NB4 (cell line): ENCODE measurements around the gene PEMT.

Source experiments
- DNase-seq: peaks from one replicate; pipeline ENCODE4 v3.0.0; 2010; ENCODE audit warnings: low read depth
- H3K4me3 ChIP-seq: one replicate; pipeline ENCODE4 v1.5.1; 2011; ENCODE audit warnings: mild to moderate bottlenecking, low read depth, low read length, moderate library complexity
- MYC ChIP-seq: IDR thresholded peaks from 2 replicates; pipeline ENCODE4 v1.6.1; 2011; ENCODE audit warnings: low read depth, low read length
- POLR2A ChIP-seq: IDR thresholded peaks from 2 replicates; pipeline ENCODE4 v1.6.1; 2011; ENCODE audit warnings: mild to moderate bottlenecking; ENCODE audit not compliant: insufficient read length; ENCODE audit errors: extremely low read depth
- TF ChIP-seq, protein P1 (sequence below): IDR thresholded peaks from one replicate; pipeline ENCODE4 v1.5.1; 2012; ENCODE audit warnings: low read depth, low read length
- TF ChIP-seq, protein P2 (sequence below): IDR thresholded peaks from 2 replicates; pipeline ENCODE4 v1.6.1; 2011; ENCODE audit warnings: low read depth, low read length

Gene PEMT

DNA sequence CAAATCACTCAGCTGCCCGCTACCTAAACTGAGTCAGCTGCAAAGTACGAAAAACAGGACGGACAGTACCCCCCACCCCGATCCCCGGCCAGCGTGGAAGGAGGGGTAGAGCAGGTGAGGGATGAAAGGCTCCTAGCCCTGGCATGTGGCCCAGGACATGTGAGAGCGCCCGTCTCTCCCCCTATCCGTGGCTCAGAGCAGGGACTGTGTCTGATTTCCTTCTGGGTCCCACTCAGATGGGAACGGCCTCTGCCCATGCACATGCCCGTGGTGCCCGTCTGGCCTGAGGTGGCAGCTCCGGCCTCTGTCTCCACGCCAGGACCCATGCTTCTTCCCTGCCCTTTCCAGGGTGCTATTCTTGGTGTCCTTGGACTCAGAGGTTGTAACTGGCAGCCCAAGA lies 65.1 kb downstream of the PEMT start:
- H3K4me3 ChIP-seq, result no peak overlapping the region
- no peak for DNase-seq
- TF ChIP-seq POLR2A (no peak), MYC (no peak)
- TF ChIP-seq, protein P1, sequence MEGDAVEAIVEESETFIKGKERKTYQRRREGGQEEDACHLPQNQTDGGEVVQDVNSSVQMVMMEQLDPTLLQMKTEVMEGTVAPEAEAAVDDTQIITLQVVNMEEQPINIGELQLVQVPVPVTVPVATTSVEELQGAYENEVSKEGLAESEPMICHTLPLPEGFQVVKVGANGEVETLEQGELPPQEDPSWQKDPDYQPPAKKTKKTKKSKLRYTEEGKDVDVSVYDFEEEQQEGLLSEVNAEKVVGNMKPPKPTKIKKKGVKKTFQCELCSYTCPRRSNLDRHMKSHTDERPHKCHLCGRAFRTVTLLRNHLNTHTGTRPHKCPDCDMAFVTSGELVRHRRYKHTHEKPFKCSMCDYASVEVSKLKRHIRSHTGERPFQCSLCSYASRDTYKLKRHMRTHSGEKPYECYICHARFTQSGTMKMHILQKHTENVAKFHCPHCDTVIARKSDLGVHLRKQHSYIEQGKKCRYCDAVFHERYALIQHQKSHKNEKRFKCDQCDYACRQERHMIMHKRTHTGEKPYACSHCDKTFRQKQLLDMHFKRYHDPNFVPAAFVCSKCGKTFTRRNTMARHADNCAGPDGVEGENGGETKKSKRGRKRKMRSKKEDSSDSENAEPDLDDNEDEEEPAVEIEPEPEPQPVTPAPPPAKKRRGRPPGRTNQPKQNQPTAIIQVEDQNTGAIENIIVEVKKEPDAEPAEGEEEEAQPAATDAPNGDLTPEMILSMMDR, result no peak
- TF ChIP-seq, protein P2, sequence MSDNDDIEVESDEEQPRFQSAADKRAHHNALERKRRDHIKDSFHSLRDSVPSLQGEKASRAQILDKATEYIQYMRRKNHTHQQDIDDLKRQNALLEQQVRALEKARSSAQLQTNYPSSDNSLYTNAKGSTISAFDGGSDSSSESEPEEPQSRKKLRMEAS, result no peak

DNA sequence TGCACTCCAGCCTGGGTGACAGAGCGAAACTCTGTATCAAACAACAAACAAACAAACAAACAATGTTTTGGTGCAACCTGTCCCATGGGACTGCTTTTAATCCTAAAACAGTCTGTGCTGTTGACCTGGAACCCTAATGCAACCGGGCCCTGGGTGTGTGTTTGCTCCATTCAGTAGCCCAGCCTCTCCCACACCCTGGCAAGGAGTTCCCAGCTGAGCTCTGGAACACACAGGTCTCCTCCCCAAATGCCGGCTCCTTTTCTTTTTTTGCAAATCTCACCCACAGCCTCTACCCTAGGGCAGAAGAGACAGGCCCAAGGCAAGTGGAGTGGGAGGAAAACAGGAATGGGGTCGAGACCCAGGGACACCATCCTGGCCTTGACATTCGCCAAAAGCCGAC lies 65.6 kb downstream of the PEMT start:
- TF ChIP-seq MYC (no peak), POLR2A (no peak)
- TF ChIP-seq, protein P2, result no peak
- TF ChIP-seq, protein P1, result no peak
- DNase-seq, result no peak
- no peak overlapping the region for H3K4me3 ChIP-seq

DNA sequence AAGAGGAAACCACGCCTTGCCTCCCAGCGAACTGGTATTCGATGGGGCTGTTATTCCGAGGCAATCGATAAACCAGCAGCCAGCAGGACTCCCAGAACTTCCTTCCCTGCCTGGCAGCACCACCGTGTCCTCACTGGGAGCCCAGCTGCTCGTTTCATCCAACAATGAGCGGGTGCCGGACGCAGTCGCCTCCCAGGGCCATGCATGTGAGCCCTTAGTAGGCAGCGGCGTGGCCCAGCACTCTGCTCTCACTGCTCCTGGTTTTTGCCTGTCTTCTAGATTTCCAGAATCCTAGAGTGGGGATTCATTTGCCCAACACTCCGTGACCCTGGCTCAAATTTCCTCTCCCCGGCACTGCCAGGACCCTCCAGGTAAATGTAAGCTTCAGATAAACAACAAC lies 66.2 kb downstream of the PEMT start:
- no peak for DNase-seq
- TF ChIP-seq, protein P1, result no peak
- TF ChIP-seq, protein P2, result no peak
- no peak for TF ChIP-seq MYC
- no peak for TF ChIP-seq POLR2A
- H3K4me3 ChIP-seq, result no peak overlapping the region

DNA sequence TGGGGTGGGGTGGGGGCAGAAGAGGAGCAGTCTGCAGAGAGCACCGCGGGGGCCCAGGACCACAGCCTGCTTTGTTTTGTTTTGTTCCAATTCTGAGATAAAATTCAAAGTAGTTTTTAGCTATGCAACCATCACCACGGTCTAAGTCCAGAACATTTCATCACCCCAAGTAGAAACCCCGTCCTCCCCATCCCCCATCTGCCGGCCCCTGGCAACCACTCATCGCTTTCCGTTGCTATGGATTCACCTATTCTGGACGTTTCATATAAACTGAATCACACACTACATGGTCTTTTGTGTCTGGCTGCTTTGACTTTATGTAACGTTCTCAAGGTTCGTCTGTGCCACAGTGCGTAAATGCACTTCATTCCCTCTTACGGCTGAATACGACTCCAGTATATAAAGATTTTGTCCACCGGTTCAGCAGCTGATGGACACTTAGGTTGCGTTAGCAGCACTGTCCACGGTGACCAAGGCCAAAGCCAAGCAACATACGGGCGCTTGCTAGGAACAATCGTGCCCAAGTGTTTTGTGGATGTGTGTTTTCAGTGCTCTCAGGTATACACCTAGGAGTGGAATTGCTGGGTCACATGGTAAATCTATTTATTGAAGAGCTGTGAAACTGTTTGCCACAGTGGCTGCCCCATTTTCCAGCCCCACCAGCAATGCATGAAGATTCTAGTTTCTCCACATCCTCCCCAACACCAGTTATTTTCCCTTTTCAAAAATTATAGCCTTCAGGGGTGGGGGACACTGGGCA lies 67.6 kb downstream of the PEMT start:
- H3K4me3 ChIP-seq, result no peak overlapping the region
- no peak for TF ChIP-seq MYC
- TF ChIP-seq, protein P1, result no peak
- TF ChIP-seq POLR2A, result no peak
- TF ChIP-seq, protein P2, result no peak
- DNase-seq, result no peak

DNA sequence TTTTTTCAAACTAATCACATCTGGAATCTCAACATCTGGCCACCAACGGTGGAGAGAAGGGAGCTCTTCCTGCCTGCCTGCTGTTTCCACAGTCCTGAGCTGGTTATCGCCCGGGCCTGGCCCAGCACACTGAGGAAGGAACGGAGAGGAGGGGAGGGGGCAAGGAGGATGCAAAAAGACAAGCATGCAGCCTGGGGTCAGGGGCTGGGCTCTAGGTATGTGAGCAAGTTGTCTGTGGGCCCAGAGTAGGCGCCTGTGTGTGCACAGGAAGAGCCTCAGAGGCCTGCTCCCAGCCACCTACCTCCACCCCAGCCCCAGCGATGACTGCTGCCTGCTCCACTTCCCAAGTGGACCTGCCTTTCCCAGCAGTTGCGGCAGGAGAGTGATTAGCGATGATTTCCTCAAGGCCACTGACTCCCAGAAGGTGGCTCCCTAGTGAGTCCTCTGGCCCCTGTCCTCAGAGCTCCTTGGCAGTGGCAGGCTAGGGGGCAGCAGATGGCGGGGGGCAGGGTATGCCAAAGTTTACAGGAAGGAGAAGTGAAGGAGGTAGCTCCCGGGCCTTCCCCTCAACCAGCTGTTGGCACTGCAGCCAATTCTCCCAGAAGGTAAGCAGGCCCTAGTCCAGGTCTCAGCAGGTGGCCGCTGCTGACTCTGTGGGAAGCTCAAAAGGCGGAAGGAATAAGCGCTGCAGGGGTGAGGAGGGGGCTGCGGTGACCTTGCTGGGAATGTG lies 68.3 kb downstream of the PEMT start:
- H3K4me3 ChIP-seq, result no peak overlapping the region
- TF ChIP-seq MYC, result no peak
- TF ChIP-seq, protein P1, result no peak
- no peak for TF ChIP-seq POLR2A
- TF ChIP-seq, protein P2, result no peak
- DNase-seq, result no peak
